Measurements from ENCODE around the gene PSME4.
"Not testable (repeated sequence)": the region's sequence is repeated elsewhere in the genome, so short reads cannot be mapped to it uniquely, and the experiment has no call there.

The PSME4 gene

GRCh38 chr2:53852532-53852931 lies 118.3 kb downstream of the PSME4 start:
- H3K4me3 ChIP-seq (ENCODE audit: low read length) = no peak overlapping the region
- no peak for DNase-seq (ENCODE audit: low read depth, low spot score)

DNA sequence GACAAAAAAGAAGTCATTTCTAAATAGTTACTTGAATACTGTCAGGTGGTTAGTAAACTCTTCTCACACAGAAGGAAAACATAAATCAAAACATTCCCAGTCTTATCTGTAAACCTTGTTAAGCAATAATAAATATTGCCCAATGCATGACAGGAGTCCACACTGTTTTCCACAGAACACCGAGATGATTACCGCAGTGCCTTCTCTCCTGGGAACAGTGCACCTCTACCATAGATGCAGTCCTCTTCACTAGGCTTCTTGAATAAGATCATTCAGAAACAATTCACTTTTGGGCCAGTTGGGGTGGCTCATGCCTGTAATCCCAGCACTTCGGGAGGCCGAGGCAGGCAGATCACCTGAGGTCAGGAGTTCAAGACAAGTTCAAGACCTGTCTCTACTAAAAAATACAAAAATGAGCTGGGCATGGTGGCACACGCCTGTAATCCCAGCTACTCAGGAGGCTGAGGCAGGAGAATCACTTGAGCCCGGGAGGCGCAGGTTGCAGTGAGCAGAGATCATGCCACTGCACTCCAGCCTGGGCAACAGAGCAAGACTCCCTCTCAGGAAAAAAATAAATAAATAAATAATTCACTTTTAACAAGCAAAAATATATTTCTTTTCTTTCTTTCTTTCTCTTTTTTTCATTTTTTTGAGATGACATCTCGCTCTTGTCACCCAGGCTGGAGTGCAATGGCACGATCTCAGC lies 119.6 kb downstream of the PSME4 start:
- H3K4me3 ChIP-seq (ENCODE audit: low read length); DNase-seq (ENCODE audit: low read depth, low spot score): not testable (repeated sequence)

DNA sequence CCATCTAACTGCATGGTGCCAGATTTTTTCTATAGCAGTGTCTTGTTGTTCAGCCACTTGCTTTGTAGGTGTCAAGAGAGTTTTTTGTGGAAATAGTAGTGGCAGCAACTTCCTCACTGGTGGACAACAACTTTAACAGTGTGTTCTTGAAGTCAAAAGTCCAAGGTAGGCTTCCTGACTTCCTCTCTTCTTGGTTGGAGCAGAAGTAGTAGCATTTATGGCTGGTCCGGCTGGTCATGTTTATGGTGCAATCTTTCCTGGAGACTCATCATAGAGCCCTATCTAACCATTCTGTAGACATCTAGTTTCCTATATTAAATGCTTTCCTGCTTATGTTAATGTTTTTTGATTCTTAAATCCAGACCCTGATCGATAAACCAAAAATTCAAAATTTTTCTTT lies 122.7 kb downstream of the PSME4 start:
- no peak for DNase-seq (ENCODE audit: low read depth, low spot score)
- H3K4me3 ChIP-seq (ENCODE audit: low read length) = no peak overlapping the region

DNA sequence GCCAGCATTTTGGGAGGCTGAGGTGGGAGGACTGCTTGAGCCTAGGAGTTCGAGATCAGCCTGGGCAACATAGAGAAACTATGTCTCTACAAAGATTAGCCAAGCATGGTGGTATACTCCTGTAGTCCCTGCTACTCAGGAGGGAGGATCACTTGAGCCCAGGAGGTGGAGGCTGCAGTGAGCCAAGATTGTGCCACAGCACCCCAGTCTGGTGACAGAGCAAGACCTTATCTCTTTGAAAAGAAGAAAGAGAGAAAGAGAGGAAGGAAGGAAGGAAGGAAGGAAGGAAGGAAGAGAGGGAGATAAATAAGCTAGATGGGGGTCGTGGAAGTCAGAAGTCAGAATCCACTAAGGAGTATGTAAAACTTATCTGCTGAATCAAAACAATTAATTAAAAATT lies 127.2 kb downstream of the PSME4 start:
- H3K4me3 ChIP-seq (ENCODE audit: low read length) = no peak overlapping the region
- no peak for DNase-seq (ENCODE audit: low read depth, low spot score)

DNA sequence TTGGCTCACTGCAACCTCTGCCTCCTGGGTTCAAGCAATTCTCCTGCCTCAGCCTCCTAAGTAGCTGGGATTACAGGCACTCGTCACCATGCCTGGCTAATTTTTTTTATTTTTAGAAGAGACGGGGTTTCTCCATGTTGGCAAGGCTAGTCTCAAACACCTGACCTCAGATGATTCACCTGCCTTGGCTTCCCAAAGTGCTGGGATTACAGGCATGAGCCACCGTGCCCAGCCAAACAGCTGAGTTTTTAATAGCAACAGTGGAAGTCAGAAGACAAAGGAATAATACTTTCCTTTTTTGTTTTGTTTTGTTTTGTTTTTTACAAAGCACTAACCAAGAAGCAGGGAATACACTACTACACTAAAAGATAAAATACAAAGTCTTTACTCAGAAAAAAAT lies 127.9 kb downstream of the PSME4 start:
- DNase-seq (ENCODE audit: low read depth, low spot score) = no peak

DNA sequence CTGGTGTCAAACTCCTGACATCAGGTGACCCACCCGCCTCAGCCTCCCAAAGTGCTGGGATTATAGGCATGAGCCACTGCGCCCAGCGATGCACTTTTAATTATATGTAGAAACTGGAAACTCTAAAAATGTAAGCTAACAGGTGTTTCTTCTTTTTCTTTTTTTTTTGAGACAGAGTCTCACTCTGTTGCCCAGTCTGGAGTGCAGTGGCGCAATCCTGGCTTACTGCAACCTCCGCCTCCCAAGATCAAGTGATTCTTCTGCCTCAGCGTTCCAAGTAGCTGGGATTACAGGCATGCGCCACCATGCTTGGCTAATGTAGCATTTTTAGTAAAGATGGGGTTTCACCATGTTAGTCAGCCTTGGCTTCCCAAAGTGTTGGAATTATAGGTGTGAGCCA lies 129.1 kb downstream of the PSME4 start:
- H3K4me3 ChIP-seq (ENCODE audit: low read length); DNase-seq (ENCODE audit: low read depth, low spot score): not testable (repeated sequence)

More for the DNA sequence above, 127.9 kb downstream of the PSME4 start:
- no peak overlapping the region for H3K4me3 ChIP-seq (ENCODE audit: low read length)

DNA sequence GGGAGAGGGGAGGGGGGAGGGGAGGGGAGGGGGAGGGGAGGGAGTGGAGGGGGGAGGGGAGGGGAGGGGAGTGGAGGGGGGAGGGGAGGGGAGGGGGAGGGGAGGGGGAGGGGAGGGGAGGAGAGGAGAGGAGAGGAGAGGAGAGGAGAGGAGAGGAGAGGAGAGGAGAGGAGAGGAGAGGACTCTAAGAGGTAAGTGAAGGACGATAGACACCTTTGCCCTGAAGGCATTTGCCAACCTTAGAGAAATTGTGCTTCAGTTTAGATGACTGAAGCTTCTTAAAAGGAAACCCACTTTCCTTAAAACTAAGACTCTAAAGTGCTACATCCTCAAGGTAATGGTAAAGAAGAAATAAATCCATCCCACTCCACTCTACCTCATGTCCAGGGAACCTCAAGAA lies 130.2 kb downstream of the PSME4 start:
- H3K4me3 ChIP-seq (ENCODE audit: low read length) = no peak overlapping the region

DNA sequence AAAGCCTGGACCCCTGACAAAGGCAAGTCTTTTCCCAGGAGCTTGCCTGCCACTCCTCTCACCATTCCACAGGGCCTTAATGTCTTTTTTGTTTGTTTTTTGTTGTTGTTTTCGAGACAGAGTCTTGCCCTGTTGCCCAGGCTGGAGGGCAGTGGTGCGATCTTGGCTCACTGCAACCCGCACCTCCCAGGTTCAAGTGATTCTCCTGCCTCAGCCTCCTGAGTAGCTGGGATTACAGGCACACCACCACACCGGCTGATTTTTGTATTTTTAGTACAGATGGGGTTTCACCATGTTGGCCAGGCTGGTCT lies 140.9 kb downstream of the PSME4 start:
- not testable (repeated sequence) for H3K4me3 ChIP-seq (ENCODE audit: low read length); DNase-seq (ENCODE audit: low read depth, low spot score)

More for the DNA sequence above, 130.2 kb downstream of the PSME4 start:
- no peak for DNase-seq (ENCODE audit: low read depth, low spot score)

DNA sequence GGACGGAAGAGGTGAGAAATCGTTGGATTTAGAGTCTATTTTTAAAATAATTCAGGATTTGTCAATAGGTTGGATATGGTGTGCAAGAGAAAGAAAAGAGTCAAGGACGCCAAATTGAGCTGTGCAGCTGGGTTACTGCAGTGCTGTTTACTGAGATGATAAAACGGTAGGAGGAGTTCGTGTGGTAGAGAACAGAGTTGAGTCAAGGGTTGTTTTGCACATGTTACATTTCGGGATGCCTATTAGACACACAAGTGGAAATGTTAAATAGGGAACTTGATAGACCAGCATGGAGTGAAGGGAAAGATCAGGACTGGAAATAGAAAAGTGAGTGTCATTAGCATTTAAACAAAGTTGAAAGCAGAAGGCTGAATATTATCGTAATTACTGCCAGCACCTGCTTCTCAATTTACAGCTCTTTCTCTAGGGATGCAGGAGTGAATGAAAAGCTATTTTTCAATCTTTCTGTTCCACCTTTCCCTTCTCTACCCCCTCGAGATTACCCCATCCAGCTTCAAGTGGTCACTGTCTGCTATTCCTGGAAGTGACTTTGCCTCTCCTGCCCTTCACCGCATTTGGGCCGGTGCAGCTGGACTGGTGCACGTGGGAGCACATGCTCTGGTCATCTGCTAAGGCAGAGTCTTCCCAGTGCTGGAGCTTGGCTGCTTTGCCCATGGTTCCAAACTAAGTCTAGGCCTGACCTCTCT lies 141.4 kb downstream of the PSME4 start:
- H3K4me3 ChIP-seq (ENCODE audit: low read length) = no peak overlapping the region
- no peak for DNase-seq (ENCODE audit: low read depth, low spot score)

- no peak for DNase-seq (ENCODE audit: low read depth, low spot score)
- H3K4me3 ChIP-seq (ENCODE audit: low read length) = no peak overlapping the region
Observed at GRCh38 chr2:53828331-53828730, 142.5 kb downstream of the PSME4 start.

- no peak for DNase-seq (ENCODE audit: low read depth, low spot score)
- no peak overlapping the region for H3K4me3 ChIP-seq (ENCODE audit: low read length)
Observed at GRCh38 chr2:53827398-53828175, 143.2 kb downstream of the PSME4 start.

DNA sequence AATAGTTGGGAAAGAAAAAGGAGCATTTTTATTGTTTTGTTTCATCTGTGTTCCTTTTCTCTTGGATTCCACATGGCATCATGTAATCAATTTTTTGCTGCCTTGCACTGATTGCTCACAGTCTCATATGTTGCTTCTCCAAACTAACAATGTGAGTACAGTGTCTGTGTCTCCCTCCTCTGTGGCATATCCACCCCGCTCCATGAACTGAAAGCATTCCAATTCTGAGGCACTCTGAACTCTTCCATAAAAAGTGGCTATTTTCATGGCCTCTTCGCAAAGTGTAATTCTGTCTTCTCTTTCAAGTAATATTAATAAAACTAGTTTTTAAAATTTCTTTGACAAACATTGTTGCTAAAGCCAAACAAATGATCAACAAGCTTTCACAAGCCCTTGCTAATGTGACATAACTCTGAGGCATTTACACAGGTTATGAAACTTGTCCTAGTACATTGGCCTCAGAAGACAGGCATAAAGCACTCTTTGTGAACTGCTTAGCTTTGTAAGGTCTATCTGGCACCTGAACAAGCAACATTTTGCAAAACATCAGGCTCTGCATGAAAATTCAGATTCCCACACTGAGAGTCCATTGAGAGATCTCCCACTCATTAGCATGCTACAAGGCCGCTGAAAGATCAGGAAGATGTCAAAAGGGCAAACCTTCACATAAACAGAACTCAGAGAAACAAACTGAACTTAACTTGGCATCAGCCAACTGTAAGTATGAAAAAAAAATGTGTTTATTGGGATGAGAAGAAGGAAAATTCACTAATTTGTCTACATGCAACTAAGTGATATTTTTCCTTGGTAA lies 144.0 kb downstream of the PSME4 start:
- H3K4me3 ChIP-seq (ENCODE audit: low read length) = no peak overlapping the region
- DNase-seq (ENCODE audit: low read depth, low spot score) = no peak

GRCh38 chr2:53826030-53826410 lies 144.8 kb downstream of the PSME4 start:
- no peak for DNase-seq (ENCODE audit: low read depth, low spot score)
- H3K4me3 ChIP-seq (ENCODE audit: low read length) = no peak overlapping the region

- peak; percentile 15 for DNase-seq (ENCODE audit: low read depth, low spot score)
- not testable (repeated sequence) for H3K4me3 ChIP-seq (ENCODE audit: low read length)
Observed at GRCh38 chr2:53823639-53824038, 147.2 kb downstream of the PSME4 start.

GRCh38 chr2:53821810-53822209 lies 149.0 kb downstream of the PSME4 start:
- no peak for DNase-seq (ENCODE audit: low read depth, low spot score)
- no peak overlapping the region for H3K4me3 ChIP-seq (ENCODE audit: low read length)

DNA sequence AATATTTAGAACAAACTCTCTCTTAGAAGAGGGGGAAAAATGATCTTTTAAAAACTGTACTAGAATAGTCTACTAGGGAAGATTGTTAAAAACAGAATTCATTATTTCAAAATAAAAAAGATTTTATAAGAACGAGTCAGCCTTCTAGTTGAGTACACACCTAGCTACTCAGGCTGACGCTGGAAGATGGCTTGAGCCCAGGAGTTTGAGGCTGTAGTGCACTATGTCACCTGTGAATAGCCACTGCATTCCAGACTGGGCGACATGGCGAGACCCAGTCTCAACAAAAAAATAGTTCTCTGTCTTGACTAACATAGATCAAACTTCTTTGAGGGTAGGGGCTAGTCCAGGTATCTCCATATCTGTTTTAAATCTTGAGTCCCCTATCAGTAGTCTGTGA lies 150.1 kb downstream of the PSME4 start:
- DNase-seq (ENCODE audit: low read depth, low spot score) = no peak
- H3K4me3 ChIP-seq (ENCODE audit: low read length) = no peak overlapping the region

DNA sequence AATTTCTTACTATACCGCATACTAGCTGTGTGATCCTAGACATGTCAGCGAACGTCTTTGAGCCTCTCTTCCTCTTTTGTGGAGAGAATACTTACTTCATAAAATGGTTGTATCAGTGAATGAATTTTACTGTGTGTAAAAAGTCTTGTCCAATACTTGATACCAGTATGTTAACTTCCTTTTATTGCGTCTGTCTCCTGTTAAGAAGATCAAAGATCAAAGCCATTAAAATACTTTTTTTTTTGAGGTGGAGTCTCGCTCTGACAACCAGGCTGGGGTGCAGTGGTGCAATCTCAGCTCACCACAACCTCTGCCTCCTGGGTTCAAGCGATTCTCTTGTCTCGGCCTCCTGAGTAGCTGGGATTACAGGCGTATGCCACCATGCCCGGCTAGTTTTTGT lies 150.7 kb downstream of the PSME4 start:
- H3K4me3 ChIP-seq (ENCODE audit: low read length) = no peak overlapping the region
- no peak for DNase-seq (ENCODE audit: low read depth, low spot score)

GRCh38 chr2:53819634-53820033 lies 151.2 kb downstream of the PSME4 start:
- no peak for DNase-seq (ENCODE audit: low read depth, low spot score)
- no peak overlapping the region for H3K4me3 ChIP-seq (ENCODE audit: low read length)

DNA sequence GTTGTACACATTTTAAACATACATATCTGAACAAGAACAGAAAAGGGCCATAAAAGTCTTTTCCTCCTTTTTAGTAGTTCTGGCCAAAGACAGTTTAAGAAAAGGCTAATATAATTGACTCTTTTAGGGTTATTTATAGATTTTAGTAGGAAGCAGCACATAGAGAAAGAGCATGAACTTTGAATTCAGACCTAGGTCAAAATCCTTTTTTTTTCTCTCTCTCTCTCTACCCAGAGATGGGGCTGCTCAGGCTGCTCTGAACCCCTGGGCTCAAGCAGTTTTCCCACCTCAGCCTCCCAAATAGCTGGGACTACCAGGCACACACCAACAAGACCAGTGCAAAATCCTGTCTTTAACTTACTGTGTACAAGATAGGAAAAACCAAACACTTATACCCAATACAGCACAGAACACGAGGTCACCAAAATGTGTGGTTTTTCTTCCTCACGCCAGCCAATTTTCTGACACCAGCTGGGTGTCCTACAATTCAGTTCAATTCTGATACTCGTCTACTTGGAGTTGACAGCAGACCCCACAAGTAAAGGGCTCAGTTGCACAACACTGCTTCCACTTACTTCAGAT lies 151.8 kb downstream of the PSME4 start:
- no peak for DNase-seq (ENCODE audit: low read depth, low spot score)
- H3K4me3 ChIP-seq (ENCODE audit: low read length) = no peak overlapping the region
